B cell (primary cell): ENCODE data around the gene APOB.

ENCODE experiments used
- EZH2 ChIP-seq: IDR thresholded peaks from 2 replicates; pipeline ENCODE4 v1.6.1; 2012; ENCODE audit warnings: borderline replicate concordance, low read depth, mild to moderate bottlenecking, moderate library complexity, low read length; ENCODE audit not compliant: insufficient read depth, poor library complexity, severe bottlenecking
- TF ChIP-seq, protein P1 (sequence below): fragments of 200-600 bp; IDR thresholded peaks from one replicate; pipeline ENCODE4 v1.8.0; 2022; ENCODE audit warnings: antibody characterized with exemption, mild to moderate bottlenecking

- TF ChIP-seq, protein P1, sequence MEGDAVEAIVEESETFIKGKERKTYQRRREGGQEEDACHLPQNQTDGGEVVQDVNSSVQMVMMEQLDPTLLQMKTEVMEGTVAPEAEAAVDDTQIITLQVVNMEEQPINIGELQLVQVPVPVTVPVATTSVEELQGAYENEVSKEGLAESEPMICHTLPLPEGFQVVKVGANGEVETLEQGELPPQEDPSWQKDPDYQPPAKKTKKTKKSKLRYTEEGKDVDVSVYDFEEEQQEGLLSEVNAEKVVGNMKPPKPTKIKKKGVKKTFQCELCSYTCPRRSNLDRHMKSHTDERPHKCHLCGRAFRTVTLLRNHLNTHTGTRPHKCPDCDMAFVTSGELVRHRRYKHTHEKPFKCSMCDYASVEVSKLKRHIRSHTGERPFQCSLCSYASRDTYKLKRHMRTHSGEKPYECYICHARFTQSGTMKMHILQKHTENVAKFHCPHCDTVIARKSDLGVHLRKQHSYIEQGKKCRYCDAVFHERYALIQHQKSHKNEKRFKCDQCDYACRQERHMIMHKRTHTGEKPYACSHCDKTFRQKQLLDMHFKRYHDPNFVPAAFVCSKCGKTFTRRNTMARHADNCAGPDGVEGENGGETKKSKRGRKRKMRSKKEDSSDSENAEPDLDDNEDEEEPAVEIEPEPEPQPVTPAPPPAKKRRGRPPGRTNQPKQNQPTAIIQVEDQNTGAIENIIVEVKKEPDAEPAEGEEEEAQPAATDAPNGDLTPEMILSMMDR, result no peak
- no peak for TF ChIP-seq EZH2
These were observed 78.7 kb downstream of the APOB start for GRCh38 chr2:20965221-20965620.
